DMS153 (cell line): ENCODE data around the gene SETD3.
"Not testable (repeated sequence)": the region's sequence is repeated elsewhere in the genome, so short reads cannot be mapped to it uniquely, and the experiment has no call there.

Experiments
- DNase-seq: peaks from one replicate; lab custom pipeline; 2025; lab: John Stamatoyannopoulos, UW

SETD3 gene

DNA sequence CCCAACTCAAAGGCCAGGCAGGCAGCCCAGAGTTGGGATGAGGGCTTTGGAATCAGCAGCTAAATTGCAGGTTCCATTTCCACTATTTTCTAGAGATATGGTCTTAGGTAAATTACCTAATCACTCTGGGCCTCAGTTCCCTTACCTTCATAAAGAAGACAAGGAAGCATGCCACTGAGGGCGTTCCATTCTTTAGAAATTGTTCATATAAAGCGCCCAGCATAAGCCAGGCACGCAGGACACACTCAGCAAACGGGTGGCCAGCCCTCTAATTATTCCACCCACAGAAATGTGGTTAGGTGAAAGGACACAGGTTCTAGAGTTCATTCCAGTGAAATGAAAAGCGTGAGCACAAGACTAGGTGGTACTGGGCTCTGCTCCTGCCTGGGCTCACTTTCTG is 120.8 kb downstream of the SETD3 start:
- DNase-seq: no peak

- no peak for DNase-seq
Observed at GRCh38 chr14:99357916-99358390, 122.7 kb downstream of the SETD3 start.

GRCh38 chr14:99357151-99357915 is 123.3 kb downstream of the SETD3 start:
- no peak for DNase-seq

DNA sequence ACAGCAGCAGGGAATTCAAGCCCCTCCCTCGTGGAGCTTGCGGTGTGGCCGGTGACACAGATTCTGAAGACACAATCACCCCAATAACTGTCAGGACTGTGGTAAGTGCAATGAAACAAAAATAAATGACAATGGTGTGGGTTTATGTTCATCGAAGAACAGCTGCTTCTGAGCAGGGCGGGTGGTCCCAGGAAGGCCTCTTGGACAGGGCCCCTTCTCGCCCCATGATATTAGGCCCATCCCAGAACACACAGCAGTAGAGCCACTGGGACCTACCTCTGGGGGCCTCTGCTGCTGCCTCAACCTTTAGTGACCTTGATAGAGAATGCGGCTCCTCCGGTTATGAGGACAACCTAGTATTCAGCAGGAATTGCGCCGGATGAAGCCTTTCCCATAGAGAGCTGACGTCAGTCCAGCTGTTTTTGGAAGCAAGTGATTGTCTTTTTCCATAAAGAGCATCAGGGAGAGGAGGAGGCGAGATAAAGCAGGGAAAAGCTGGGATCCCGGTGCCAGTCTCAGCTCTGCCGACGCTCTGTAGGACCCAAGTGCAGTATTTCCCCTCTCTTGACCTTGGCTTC is 124.5 kb downstream of the SETD3 start:
- DNase-seq: no peak

DNA sequence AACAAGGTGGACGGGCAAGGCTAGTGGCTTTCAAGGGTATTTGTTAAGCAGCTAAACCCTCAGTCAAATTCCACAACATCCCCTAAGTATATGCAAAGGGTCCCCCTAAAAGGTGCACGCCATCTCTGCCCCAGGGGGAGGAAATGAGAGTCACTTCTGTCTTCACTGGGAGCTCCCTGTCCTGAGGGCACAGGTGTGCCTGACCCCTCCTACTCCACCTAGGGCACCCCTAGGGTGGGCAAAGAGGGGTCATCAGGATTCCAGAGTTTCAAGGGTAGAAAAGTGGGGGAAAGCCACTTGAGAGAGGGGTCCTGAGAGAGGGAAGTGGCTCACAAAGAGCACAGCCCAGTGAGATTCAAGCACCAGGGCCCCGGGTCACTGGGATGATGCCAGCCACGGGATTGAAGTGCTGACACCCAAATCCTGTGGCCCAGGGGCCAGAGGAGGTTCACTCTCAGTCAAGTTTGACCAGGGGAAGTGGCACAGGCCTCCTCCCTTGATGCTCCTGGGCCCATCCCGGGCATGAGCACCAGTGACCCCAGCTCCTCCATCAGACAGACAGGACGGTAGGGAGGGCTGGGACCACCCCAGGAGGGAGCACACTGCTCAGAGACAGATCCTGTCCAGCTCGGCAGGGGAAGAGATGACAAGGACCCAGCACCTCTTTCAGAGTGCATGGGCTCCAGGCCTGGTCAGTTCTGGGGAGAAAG is 126.3 kb downstream of the SETD3 start:
- no peak for DNase-seq

- DNase-seq: no peak
Observed at GRCh38 chr14:99352688-99353280, 127.9 kb downstream of the SETD3 start.

DNA sequence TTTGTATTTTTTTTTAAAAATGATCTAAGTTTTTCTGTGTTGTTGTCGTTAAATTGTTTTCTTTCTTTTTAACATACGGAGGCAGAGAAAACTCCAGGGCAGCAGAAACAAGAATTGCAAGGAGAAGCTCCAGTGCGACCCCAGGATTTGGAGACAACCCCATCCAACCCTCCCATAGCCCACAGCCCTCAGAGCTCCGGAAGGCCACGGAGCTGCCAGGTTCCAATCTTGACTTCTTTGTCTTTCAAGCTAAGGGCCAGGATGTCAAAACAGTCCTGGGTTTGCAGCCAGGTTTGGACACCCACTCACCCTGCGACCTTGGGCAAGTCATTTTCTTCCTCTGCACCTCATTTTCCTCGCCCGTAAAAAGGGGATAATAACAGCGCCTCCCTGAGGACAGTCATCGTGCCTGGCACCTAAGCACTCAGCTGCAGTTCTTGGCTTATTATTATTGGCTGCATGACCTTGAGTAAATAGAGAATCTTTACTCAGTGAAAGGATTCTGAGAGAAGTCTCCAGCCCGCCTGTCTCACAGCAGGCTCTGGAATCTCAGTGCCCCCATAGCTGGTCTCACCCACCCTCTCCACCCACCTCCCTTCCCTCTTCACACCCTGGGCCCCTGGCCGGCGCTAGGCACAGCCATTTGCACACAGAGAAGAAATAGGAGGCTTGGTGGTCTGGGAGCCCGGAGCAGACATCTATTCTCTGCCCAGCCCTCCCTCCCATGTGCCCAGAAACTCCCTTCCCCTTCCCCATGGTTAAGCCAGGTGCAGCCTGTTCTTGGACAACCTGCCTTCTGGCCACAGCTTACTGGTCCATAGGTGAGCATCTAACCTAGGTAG is 129.3 kb downstream of the SETD3 start:
- no peak for DNase-seq

- no peak for DNase-seq
Observed at GRCh38 chr14:99350751-99351150, 129.9 kb downstream of the SETD3 start.

GRCh38 chr14:99349721-99350495 is 130.8 kb downstream of the SETD3 start:
- DNase-seq: no peak

DNA sequence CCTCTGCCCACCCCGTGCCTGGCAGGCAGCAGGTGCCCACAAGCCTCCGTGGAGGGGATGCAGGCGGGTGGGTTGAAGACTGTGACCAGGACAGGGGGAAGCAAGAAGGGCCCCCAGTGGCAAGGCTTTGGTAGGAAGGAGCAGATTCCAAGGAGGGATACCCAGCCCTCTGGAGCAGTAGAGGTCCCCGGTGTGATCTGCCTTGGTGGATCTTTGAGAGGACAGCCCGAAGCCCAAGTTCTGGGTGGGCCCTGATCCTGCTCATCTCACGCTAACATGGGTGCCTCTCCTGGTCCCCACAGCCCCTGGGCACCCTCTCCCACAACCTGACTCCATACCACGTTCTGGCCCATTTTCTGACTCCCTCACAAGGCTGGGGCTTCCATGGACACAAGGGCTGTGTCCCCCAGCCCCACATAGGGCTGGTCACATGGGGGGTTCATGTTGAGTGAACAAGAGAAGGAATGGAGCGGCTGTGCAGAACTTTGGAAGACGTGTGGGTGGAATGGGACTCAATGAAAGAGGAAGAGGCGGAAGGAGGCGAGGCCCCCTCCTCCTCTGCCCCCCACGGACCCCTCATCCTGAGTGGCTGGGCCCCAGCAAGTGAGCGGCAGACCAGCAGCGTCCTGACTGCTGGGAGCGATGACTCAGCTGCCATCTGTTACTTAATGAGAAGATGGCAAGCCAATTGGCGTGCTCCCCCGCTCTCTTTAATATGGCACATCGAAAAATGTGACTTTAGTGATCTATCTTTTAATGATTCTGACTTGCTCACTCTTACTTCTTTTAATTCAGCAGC is 131.6 kb downstream of the SETD3 start:
- DNase-seq: no peak

DNA sequence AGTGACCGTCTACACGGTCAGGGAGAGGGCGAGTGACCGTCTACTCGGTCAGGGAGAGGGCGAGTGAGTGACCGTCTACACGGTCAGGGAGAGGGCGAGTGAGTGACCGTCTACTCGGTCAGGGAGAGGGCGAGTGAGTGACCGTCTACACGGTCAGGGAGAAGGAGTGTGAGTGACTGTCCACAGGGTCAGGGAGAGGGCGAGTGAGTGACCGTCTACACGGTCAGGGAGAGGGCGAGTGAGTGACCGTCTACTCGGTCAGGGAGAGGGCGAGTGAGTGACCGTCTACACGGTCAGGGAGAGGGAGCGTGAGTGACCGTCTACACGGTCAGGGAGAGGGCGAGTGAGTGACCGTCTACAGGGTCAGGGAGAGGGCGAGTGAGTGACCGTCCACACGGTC is 132.4 kb downstream of the SETD3 start:
- not testable (repeated sequence) for DNase-seq
